Keratinocyte (primary cell): ENCODE measurements around the gene BIK. TPM values are rescaled to one million over a fixed set of nuclear protein-coding genes. Genes with fewer than 3 reads are reported as not detected.

Experiments
- DNase-seq: peaks from one replicate; pipeline ENCODE4 v3.0.0-alpha.2; 2011; ENCODE audit warnings: low read depth, missing footprints, low spot score
- FAIRE-seq: peaks from 2 replicates; lab custom pipeline; 2011; peaks lifted over from hg19 to GRCh38; lab: Jason Lieb, UNC
- H2AFZ ChIP-seq: 2 replicates; pipeline ENCODE4 v1.6.0; 2012; ENCODE audit warnings: low read length, control low read depth, inconsistent platforms; ENCODE audit not compliant: control insufficient read depth
- H3K27ac ChIP-seq: 2 replicates; pipeline ENCODE4 v1.5.1; 2011; ENCODE audit warnings: low read length; ENCODE audit not compliant: control insufficient read depth, insufficient read depth
- H3K27me3 ChIP-seq: 3 replicates; pipeline ENCODE4 v1.6.0; 2011; ENCODE audit warnings: low read length; ENCODE audit not compliant: control insufficient read depth, insufficient read depth; ENCODE audit errors: extremely low read depth
- H3K36me3 ChIP-seq, 2 experiments: 2 replicates in 1 of 2; 3 replicates in 1 of 2; pipeline ENCODE4 v1.5.1; 2011; ENCODE audit warnings: low read length in 2 of 2, mild to moderate bottlenecking in 1 of 2; ENCODE audit not compliant: control insufficient read depth in 2 of 2, insufficient read depth in 2 of 2; ENCODE audit errors: extremely low read depth in 1 of 2
- H3K4me1 ChIP-seq: 3 replicates; pipeline ENCODE4 v1.5.1; 2011; ENCODE audit warnings: low read length; ENCODE audit not compliant: control insufficient read depth, insufficient read depth; ENCODE audit errors: extremely low read depth
- H3K4me2 ChIP-seq: 3 replicates; pipeline ENCODE4 v1.6.0; 2011; ENCODE audit warnings: low read depth, low read length; ENCODE audit not compliant: control insufficient read depth, insufficient read depth; ENCODE audit errors: extremely low read depth
- H3K4me3 ChIP-seq, 3 experiments: fragments of 200-600 bp in 1 of 3; sonication (generic) in 1 of 3; 2 replicates in 2 of 3; 3 replicates in 1 of 3; pipeline ENCODE4 v1.5.1; 2011 to 2016; ENCODE audit warnings: low read length in 3 of 3, mild to moderate bottlenecking in 3 of 3, control low read depth in 2 of 3, inconsistent platforms in 1 of 3, low read depth in 1 of 3, mixed read lengths in 1 of 3, mixed run types in 1 of 3, moderate library complexity in 1 of 3; ENCODE audit not compliant: control insufficient read depth in 2 of 3, insufficient read depth in 2 of 3; ENCODE audit errors: extremely low read depth in 1 of 3
- H3K79me2 ChIP-seq: 2 replicates; pipeline ENCODE4 v1.6.0; 2012; ENCODE audit warnings: low read length; ENCODE audit not compliant: control insufficient read depth, insufficient read depth
- H3K9ac ChIP-seq: 3 replicates; pipeline ENCODE4 v1.6.0; 2011; ENCODE audit warnings: low read length; ENCODE audit not compliant: control insufficient read depth, insufficient read depth; ENCODE audit errors: extremely low read depth
- H3K9me1 ChIP-seq: 3 replicates; pipeline ENCODE4 v1.6.0; 2011; ENCODE audit warnings: low read length; ENCODE audit not compliant: control insufficient read depth, insufficient read depth; ENCODE audit errors: extremely low read depth
- H3K9me3 ChIP-seq: 2 replicates; pipeline ENCODE4 v1.5.1; 2012; ENCODE audit warnings: low read depth, low read length; ENCODE audit not compliant: control insufficient read depth
- H4K20me1 ChIP-seq: 3 replicates; pipeline ENCODE4 v1.6.0; 2011; ENCODE audit warnings: low read length; ENCODE audit not compliant: control insufficient read depth, insufficient read depth; ENCODE audit errors: extremely low read depth
- CTCF ChIP-seq, 3 experiments: IDR thresholded peaks in 1 of 3; conservative IDR thresholded peaks in 1 of 3; optimal IDR thresholded peaks in 1 of 3; 2 replicates in 2 of 3; 3 replicates in 1 of 3; pipeline versions ENCODE3 to v1.5.1; 2011; ENCODE audit warnings: low read length in 3 of 3, mild to moderate bottlenecking in 3 of 3, moderate library complexity in 2 of 3, control low read depth in 1 of 3, inconsistent platforms in 1 of 3; ENCODE audit not compliant: insufficient read depth in 2 of 3; ENCODE audit errors: extremely low read depth in 1 of 3
- EZH2 ChIP-seq: IDR thresholded peaks from one replicate; pipeline ENCODE4 v1.6.1; 2012; ENCODE audit warnings: inconsistent platforms, mild to moderate bottlenecking, low read length, moderate library complexity
- dilution Hi-C: fragments of 300-500 bp; cut with MboI; formaldehyde crosslinking; loops from one replicate; pipeline ENCODE4 v1.7.0; 2020; ENCODE audit warnings: low sequenced_read_pairs; ENCODE audit not compliant: extremely low pct_ligation_motif_present
- polyA minus RNA-seq, 3 experiments: library from RNA; depleted of rRNA, polyadenylated mRNA; stranded (reverse); fragments of >200 nt; gene quantifications; 1 replicate in 1 of 3; 2 replicates in 1 of 3; 3 replicates in 1 of 3; pipeline ENCODE4 v1.2.3, GENCODE V29; 2011
- polyA plus RNA-seq, 5 experiments: library from polyadenylated mRNA; depleted of rRNA in 3 of 5; stranded (reverse) in 3 of 5; stranded (forward) in 1 of 5; unstranded in 1 of 5; fragments of >200 nt; gene quantifications; 1 replicate in 1 of 5; 2 replicates in 3 of 5; 3 replicates in 1 of 5; pipeline versions ENCODE4 v1.2.1 to v1.2.3, GENCODE V29; 2011 to 2012; ENCODE audit warnings: missing spikeins in 2 of 5, low read depth in 1 of 5, low replicate concordance in 1 of 5

The BIK gene
- polyA plus RNA-seq, result 2.9 to 4.6 TPM (median 4.4 TPM) in 3 replicates
- polyA plus RNA-seq (2011; ENCODE audit: low read depth), result 4.3 TPM
- polyA plus RNA-seq (2011; cell fraction: cytosol; rRNA removed), result 4.2 and 6.5 TPM in 2 replicates
- polyA plus RNA-seq (2011; cell fraction: nucleus; rRNA removed), result 4.7 and 6.8 TPM in 2 replicates
- 6.0 and 7.7 TPM in 2 replicates for polyA plus RNA-seq (2012; ENCODE audit: low replicate concordance)
- polyA minus RNA-seq, result 1.5 to 2.6 TPM (median 2.0 TPM) in 3 replicates
- 7.3 TPM for polyA minus RNA-seq (2011; cell fraction: cytosol; rRNA and poly(A)+ RNA removed)
- polyA minus RNA-seq (2011; cell fraction: nucleus; rRNA and poly(A)+ RNA removed), result 1.2 and 1.8 TPM in 2 replicates

- peak within 1 kb of the TSS; percentile 77 for H3K9ac ChIP-seq
- no peaks in the 10 kb centered on the region for H3K9me3 ChIP-seq
- H2AFZ ChIP-seq, result peak within 1 kb of the TSS; percentile 81
- DNase-seq (no peak), FAIRE-seq (no peak)
- H3K4me3 ChIP-seq, result peak within 1 kb of the TSS; percentile 69 to 70 (median 70)
- peaks cover 6% of the 10 kb centered on the region for H3K27me3 ChIP-seq
- no peak within 1 kb of the TSS for H3K27ac ChIP-seq
- dilution Hi-C loops, result no loop called here
- no peaks in the 10 kb centered on the region for H4K20me1 ChIP-seq
- H3K36me3 ChIP-seq, result no peaks in the 10 kb centered on the region
- H3K79me2 ChIP-seq, result no peaks in the 10 kb centered on the region
- no peaks in the 10 kb centered on the region for H3K9me1 ChIP-seq
- TF ChIP-seq CTCF (optimal IDR thresholded peaks at IDR 0.05 in 1 of 3, IDR thresholded peaks at IDR 0.05 in 1 of 3, conservative IDR thresholded peaks at IDR 0.05 in 1 of 3; ENCODE audit: extremely low read depth in 1 of 3, insufficient read depth in 2 of 3, low read length in 3 of 3), result peak; percentile 8 to 61 (median 16)
- peak; percentile 12 for TF ChIP-seq EZH2
- H3K4me2 ChIP-seq, result peak within 1 kb of the TSS; percentile 91
- peaks cover 9% of the 10 kb centered on the region for H3K4me1 ChIP-seq
These were observed at the start of gene BIK for GRCh38 chr22:43110444-43110926. Gene BIK (plus strand): TSS chr22:43110750. CDS start chr22:43124023, 13,273 bp downstream.

- H2AFZ ChIP-seq, result no peak overlapping the region
- no peak for FAIRE-seq
These were observed 44.4 kb upstream of the BIK start for GRCh38 chr22:43066134-43066533.

More at GRCh38 chr22:43066134-43066533, 44.4 kb upstream of the BIK start:
- dilution Hi-C loops, result no loop called here
- no peaks in the 10 kb centered on the region for H3K9me3 ChIP-seq
- H3K9me1 ChIP-seq, result no peaks in the 10 kb centered on the region
- H3K36me3 ChIP-seq, result no peaks in the 10 kb centered on the region
- no peak for DNase-seq
- no peak overlapping the region for H3K27ac ChIP-seq
- H3K79me2 ChIP-seq, result no peaks in the 10 kb centered on the region
- TF ChIP-seq EZH2 (no peak), CTCF (optimal IDR thresholded peaks at IDR 0.05 in 1 of 3, IDR thresholded peaks at IDR 0.05 in 1 of 3, conservative IDR thresholded peaks at IDR 0.05 in 1 of 3; ENCODE audit: extremely low read depth in 1 of 3, insufficient read depth in 2 of 3, low read length in 3 of 3) (no peak)
- no peak overlapping the region for H3K4me2 ChIP-seq
- H3K9ac ChIP-seq, result no peak overlapping the region
- no peaks in the 10 kb centered on the region for H4K20me1 ChIP-seq
- H3K4me1 ChIP-seq, result peaks cover 7% of the 10 kb centered on the region
- H3K27me3 ChIP-seq, result peaks cover 4% of the 10 kb centered on the region
- no peak overlapping the region for H3K4me3 ChIP-seq
